Adrenal gland (tissue), 5 donors: ENCODE data around the gene C6orf15.

Source experiments
- CTCF ChIP-seq, 6 experiments: fragments of 450-650 bp in 4 of 6; fragments of 200-600 bp in 2 of 6; sonication (generic) in 1 of 6; IDR thresholded peaks; 1 replicate in 5 of 6; 2 replicates in 1 of 6; pipeline versions ENCODE4 v1.5.1 to v1.8.0; 2016 to 2021; ENCODE audit warnings: antibody characterized with exemption in 6 of 6, mild to moderate bottlenecking in 2 of 6, moderate library complexity in 1 of 6
- POLR2A ChIP-seq, 2 donors: fragments of 450-650 bp; IDR thresholded peaks; one replicate each; pipeline ENCODE4 v1.6.1; 2017; ENCODE audit warnings: antibody characterized with exemption in 2 of 2, mild to moderate bottlenecking in 2 of 2, moderate library complexity in 1 of 2
- donor health status: DM: no; HTN: no; CAD: no.

GRCh38 chr6:31157513-31158139 is 45.3 kb upstream of the C6orf15 start, which contains the start of gene CCHCR1:
- TF ChIP-seq CTCF (IDR thresholded peaks at IDR 0.05) (no peak), POLR2A (IDR thresholded peaks at IDR 0.05) (no peak)
